COLO668 (cell line): ENCODE data around the gene PTPRA.
"Not testable (repeated sequence)": the region's sequence is repeated elsewhere in the genome, so short reads cannot be mapped to it uniquely, and the experiment has no call there.

Experiments used
- DNase-seq: peaks from one replicate; lab custom pipeline; 2025; ENCODE audit not compliant: unreplicated experiment; lab: John Stamatoyannopoulos, UW

PTPRA gene

GRCh38 chr20:3067139-3068014 lies 194.1 kb downstream of the PTPRA start:
- DNase-seq = no peak

- no peak for DNase-seq
Observed at GRCh38 chr20:3068075-3068474, 194.8 kb downstream of the PTPRA start.

- DNase-seq = peak; percentile 70
Observed at GRCh38 chr20:3068986-3069900, 196.0 kb downstream of the PTPRA start.

GRCh38 chr20:3070725-3071124 lies 197.4 kb downstream of the PTPRA start:
- DNase-seq = no peak

GRCh38 chr20:3071266-3071609 lies 198.0 kb downstream of the PTPRA start:
- no peak for DNase-seq

GRCh38 chr20:3071610-3072529 lies 198.6 kb downstream of the PTPRA start, which contains the start of gene OXT:
OXT (plus strand) TSS chr20:3071620; CDS start chr20:3071656, 36 bp downstream.
- no peak for DNase-seq

GRCh38 chr20:3072530-3073250 lies 199.4 kb downstream of the PTPRA start:
- DNase-seq = no peak

- DNase-seq = not testable (repeated sequence)
Observed at GRCh38 chr20:3073251-3073643, 200.0 kb downstream of the PTPRA start.

- no peak for DNase-seq
Observed at GRCh38 chr20:3074812-3075211, 201.5 kb downstream of the PTPRA start.

GRCh38 chr20:3075315-3075714 lies 202.0 kb downstream of the PTPRA start:
- DNase-seq = not testable (repeated sequence)

GRCh38 chr20:3077618-3078134 lies 204.4 kb downstream of the PTPRA start:
- DNase-seq = no peak

GRCh38 chr20:3080939-3081388 lies 207.7 kb downstream of the PTPRA start:
- no peak for DNase-seq

- DNase-seq = no peak
Observed at GRCh38 chr20:3081641-3082040, 208.4 kb downstream of the PTPRA start.

GRCh38 chr20:3082306-3082951 lies 209.1 kb downstream of the PTPRA start:
- peak; percentile 44 for DNase-seq

- no peak for DNase-seq
Observed at GRCh38 chr20:3082955-3083952, 210.0 kb downstream of the PTPRA start.

GRCh38 chr20:3084283-3084985 lies 211.2 kb downstream of the PTPRA start, which contains the start of gene AVP:
AVP (minus strand) TSS chr20:3084724; CDS start chr20:3084674, 50 bp downstream.
- no peak for DNase-seq

GRCh38 chr20:3084986-3085360 lies 211.7 kb downstream of the PTPRA start:
- no peak for DNase-seq
